ENCODE data around the gene TAGAP. TPM values are rescaled to one million over a fixed set of nuclear protein-coding genes. Genes with fewer than 3 reads are reported as not detected.
"Not testable (repeated sequence)": the region's sequence is repeated elsewhere in the genome, so short reads cannot be mapped to it uniquely, and the experiment has no call there.

Gene TAGAP
- total RNA-seq, 1 experiment from 2014 or later, result 0.13 TPM

DNA sequence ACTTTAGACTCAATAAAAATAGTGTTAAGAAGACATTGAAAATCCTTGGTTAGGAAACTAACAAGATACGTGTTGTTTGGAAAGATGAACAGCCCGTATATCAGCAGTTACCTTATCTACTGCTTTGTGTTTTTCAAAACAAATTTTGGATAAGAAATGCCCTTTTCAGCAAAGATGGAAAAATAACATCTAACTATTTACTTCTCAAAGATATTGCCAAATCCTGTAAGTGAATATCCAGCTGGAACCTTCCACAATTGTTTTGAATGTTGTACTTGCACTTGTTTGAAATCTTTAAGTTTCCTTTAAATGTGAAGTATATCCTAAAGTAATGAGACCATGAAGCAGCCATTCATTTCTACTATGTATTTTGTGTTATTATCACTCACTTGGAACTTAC lies 14.6 kb downstream of the TAGAP start:
- ATAC-seq (no peak), DNase-seq (ENCODE audit: low read depth, low spot score) (no peak)
- CTCF ChIA-PET, result no interaction called here
- Histone ChIP-seq H3K36me3 (ENCODE audit: control insufficient read depth, insufficient read depth, low read length) (no peaks in the 10 kb centered on the region), H3K4me1 (ENCODE audit: control insufficient read depth, insufficient read depth, low read length) (no peaks in the 10 kb centered on the region), H3K27me3 (ENCODE audit: control insufficient read depth, insufficient read depth, low read length) (peaks cover 3% of the 10 kb centered on the region; the same call in 1 of the 2 replicates), H3K4me3 (ENCODE audit: low read depth in 2 of 2, low read length in 2 of 2) (no peak overlapping the region), H3K27ac (ENCODE audit: low read length) (no peak overlapping the region), H3K9me3 (ENCODE audit: control insufficient read depth, insufficient read depth, low read depth, low read length) (no peaks in the 10 kb centered on the region)
- in situ Hi-C loops (cut with HindIII; ENCODE audit: low pct_unique_long_range_greater_than_20kb, low sequenced_read_pairs), result no loop called here
- BruUV-seq (replicated peaks), result no TSS peak
- POLR2A ChIA-PET, result interaction anchor here (0.6 kb wide), 1 partner anchor 883 kb away, joined by 4 read pairs; no protein-coding TSS in a partner anchor
- TF ChIP-seq, protein P1, sequence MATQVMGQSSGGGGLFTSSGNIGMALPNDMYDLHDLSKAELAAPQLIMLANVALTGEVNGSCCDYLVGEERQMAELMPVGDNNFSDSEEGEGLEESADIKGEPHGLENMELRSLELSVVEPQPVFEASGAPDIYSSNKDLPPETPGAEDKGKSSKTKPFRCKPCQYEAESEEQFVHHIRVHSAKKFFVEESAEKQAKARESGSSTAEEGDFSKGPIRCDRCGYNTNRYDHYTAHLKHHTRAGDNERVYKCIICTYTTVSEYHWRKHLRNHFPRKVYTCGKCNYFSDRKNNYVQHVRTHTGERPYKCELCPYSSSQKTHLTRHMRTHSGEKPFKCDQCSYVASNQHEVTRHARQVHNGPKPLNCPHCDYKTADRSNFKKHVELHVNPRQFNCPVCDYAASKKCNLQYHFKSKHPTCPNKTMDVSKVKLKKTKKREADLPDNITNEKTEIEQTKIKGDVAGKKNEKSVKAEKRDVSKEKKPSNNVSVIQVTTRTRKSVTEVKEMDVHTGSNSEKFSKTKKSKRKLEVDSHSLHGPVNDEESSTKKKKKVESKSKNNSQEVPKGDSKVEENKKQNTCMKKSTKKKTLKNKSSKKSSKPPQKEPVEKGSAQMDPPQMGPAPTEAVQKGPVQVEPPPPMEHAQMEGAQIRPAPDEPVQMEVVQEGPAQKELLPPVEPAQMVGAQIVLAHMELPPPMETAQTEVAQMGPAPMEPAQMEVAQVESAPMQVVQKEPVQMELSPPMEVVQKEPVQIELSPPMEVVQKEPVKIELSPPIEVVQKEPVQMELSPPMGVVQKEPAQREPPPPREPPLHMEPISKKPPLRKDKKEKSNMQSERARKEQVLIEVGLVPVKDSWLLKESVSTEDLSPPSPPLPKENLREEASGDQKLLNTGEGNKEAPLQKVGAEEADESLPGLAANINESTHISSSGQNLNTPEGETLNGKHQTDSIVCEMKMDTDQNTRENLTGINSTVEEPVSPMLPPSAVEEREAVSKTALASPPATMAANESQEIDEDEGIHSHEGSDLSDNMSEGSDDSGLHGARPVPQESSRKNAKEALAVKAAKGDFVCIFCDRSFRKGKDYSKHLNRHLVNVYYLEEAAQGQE (IDR thresholded peaks at IDR 0.05; ENCODE audit: insufficient read depth in 1 of 2, low read depth in 2 of 2, low read length in 1 of 2), result no peak
- TF ChIP-seq, protein P2, sequence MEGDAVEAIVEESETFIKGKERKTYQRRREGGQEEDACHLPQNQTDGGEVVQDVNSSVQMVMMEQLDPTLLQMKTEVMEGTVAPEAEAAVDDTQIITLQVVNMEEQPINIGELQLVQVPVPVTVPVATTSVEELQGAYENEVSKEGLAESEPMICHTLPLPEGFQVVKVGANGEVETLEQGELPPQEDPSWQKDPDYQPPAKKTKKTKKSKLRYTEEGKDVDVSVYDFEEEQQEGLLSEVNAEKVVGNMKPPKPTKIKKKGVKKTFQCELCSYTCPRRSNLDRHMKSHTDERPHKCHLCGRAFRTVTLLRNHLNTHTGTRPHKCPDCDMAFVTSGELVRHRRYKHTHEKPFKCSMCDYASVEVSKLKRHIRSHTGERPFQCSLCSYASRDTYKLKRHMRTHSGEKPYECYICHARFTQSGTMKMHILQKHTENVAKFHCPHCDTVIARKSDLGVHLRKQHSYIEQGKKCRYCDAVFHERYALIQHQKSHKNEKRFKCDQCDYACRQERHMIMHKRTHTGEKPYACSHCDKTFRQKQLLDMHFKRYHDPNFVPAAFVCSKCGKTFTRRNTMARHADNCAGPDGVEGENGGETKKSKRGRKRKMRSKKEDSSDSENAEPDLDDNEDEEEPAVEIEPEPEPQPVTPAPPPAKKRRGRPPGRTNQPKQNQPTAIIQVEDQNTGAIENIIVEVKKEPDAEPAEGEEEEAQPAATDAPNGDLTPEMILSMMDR (IDR thresholded peaks at IDR 0.05), result no peak
- TF ChIP-seq TCF7L2 (IDR thresholded peaks at IDR 0.05; ENCODE audit: low read depth, low read length), result no peak
- TF ChIP-seq SIN3A (IDR thresholded peaks at IDR 0.05; ENCODE audit: borderline replicate concordance, insufficient read depth, low read depth, low read length), result no peak
- no peak for TF ChIP-seq POLR2AphosphoS5 (IDR thresholded peaks at IDR 0.05; ENCODE audit: low read depth, low read length)
- intact Hi-C loops (cut with micrococcal nuclease; ENCODE audit: unreplicated experiment), result no loop called here

DNA sequence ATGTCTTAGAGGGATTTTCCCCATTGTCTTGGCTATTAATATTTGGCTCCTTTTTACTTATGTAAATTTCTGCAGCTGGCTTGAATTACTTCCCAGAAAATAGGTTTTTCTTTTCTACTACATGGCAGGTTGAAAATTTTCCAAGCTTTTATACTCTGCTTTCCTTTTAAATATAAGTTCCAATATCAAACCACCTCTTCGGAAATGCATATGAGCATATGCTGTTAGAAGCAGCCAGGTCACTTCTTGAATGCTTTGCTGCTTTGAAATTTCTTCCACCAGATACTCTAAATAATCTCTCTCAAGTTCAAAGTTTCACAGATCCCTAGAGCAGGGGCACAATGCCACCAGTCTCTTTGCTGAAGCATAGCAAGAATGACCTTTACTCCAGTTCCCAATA lies 19.6 kb downstream of the TAGAP start:
- H3K27ac ChIP-seq (ENCODE audit: low read length); in situ Hi-C loops (cut with HindIII; ENCODE audit: low pct_unique_long_range_greater_than_20kb, low sequenced_read_pairs); ATAC-seq; DNase-seq (ENCODE audit: low read depth, low spot score); H3K4me1 ChIP-seq (ENCODE audit: control insufficient read depth, insufficient read depth, low read length); H3K36me3 ChIP-seq (ENCODE audit: control insufficient read depth, insufficient read depth, low read length); H3K9me3 ChIP-seq (ENCODE audit: control insufficient read depth, insufficient read depth, low read depth, low read length); POLR2A ChIA-PET; H3K4me3 ChIP-seq (ENCODE audit: low read depth in 2 of 2, low read length in 2 of 2); BruUV-seq (replicated peaks); CTCF ChIA-PET; H3K27me3 ChIP-seq (ENCODE audit: control insufficient read depth, insufficient read depth, low read length); intact Hi-C loops (cut with micrococcal nuclease; ENCODE audit: unreplicated experiment): not testable (repeated sequence)

DNA sequence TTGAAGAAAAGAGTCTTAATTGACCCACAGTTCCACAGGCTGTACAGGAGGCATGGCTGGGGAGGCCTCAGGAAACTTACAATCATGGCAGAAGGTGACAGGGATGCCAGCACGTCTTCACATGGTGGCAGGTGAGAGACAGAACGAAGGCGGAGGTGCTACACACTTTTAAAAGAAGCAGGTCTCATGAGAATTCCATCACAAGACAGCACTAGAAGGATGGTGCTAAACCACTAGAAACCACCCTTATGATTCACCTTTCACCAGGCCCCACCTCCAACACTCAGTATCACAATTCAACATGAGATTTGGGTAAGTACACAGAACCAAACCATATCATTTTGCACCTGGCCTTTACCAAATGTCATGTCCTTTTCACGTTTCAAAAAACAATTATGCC lies 20.9 kb downstream of the TAGAP start:
- in situ Hi-C loops (cut with HindIII; ENCODE audit: low pct_unique_long_range_greater_than_20kb, low sequenced_read_pairs) (no loop called here), intact Hi-C loops (cut with micrococcal nuclease; ENCODE audit: unreplicated experiment) (no loop called here)
- ChIA-PET CTCF (no interaction called here), POLR2A (no interaction called here)
- DNase-seq (ENCODE audit: low read depth, low spot score) (no peak), ATAC-seq (no peak)
- TF ChIP-seq, protein P1 (IDR thresholded peaks at IDR 0.05; ENCODE audit: insufficient read depth in 1 of 2, low read depth in 2 of 2, low read length in 1 of 2), result no peak
- TF ChIP-seq SIN3A (IDR thresholded peaks at IDR 0.05; ENCODE audit: borderline replicate concordance, insufficient read depth, low read depth, low read length) (no peak), TCF7L2 (IDR thresholded peaks at IDR 0.05; ENCODE audit: low read depth, low read length) (no peak), POLR2AphosphoS5 (IDR thresholded peaks at IDR 0.05; ENCODE audit: low read depth, low read length) (no peak)
- TF ChIP-seq, protein P2 (IDR thresholded peaks at IDR 0.05), result no peak
- Histone ChIP-seq H3K36me3 (ENCODE audit: control insufficient read depth, insufficient read depth, low read length) (no peaks in the 10 kb centered on the region), H3K4me1 (ENCODE audit: control insufficient read depth, insufficient read depth, low read length) (no peaks in the 10 kb centered on the region), H3K9me3 (ENCODE audit: control insufficient read depth, insufficient read depth, low read depth, low read length) (no peaks in the 10 kb centered on the region), H3K4me3 (ENCODE audit: low read depth in 2 of 2, low read length in 2 of 2) (no peak overlapping the region), H3K27me3 (ENCODE audit: control insufficient read depth, insufficient read depth, low read length) (no peaks in the 10 kb centered on the region), H3K27ac (ENCODE audit: low read length) (no peak overlapping the region)
- BruUV-seq (replicated peaks), result no TSS peak
